NCI-H1417 (cell line): ENCODE results near the gene PIP4K2B.
A peak's percentile ranks its signal among the peaks of the same experiment; 100 is the strongest.

Source experiments
- DNase-seq, 3 experiments: peaks; one replicate each; lab custom pipeline; 2025; lab: John Stamatoyannopoulos, UW

Gene PIP4K2B

GRCh38 chr17:38746004-38746848, 53.1 kb downstream of the PIP4K2B start:
- peak in 1 of 3 experiments; percentile 54 for DNase-seq

GRCh38 chr17:38745545-38745944, 53.8 kb downstream of the PIP4K2B start:
- peak; percentile 86 to 96 (median 94) for DNase-seq

- peak; percentile 23 to 94 (median 86) for DNase-seq
Observed at GRCh38 chr17:38743556-38744171, 55.7 kb downstream of the PIP4K2B start.

GRCh38 chr17:38742411-38743308, 56.7 kb downstream of the PIP4K2B start:
- peak; percentile 29 to 98 (median 89) for DNase-seq

- peak in 2 of 3 experiments; percentile 19 to 62 for DNase-seq
Observed at GRCh38 chr17:38741921-38742410, 57.4 kb downstream of the PIP4K2B start.

GRCh38 chr17:38741461-38741860, 57.9 kb downstream of the PIP4K2B start:
- DNase-seq, result no peak

- no peak for DNase-seq
Observed at GRCh38 chr17:38740806-38741205, 58.5 kb downstream of the PIP4K2B start.

- no peak for DNase-seq
Observed at GRCh38 chr17:38740044-38740443, 59.3 kb downstream of the PIP4K2B start.

- DNase-seq, result no peak
Observed at GRCh38 chr17:38739305-38739704, 60.1 kb downstream of the PIP4K2B start.

GRCh38 chr17:38738686-38739085, 60.7 kb downstream of the PIP4K2B start:
- no peak for DNase-seq

- no peak for DNase-seq
Observed at GRCh38 chr17:38738007-38738662, 61.2 kb downstream of the PIP4K2B start.

GRCh38 chr17:38735161-38735997, 64.0 kb downstream of the PIP4K2B start:
- peak; percentile 26 to 64 (median 26) for DNase-seq

GRCh38 chr17:38733982-38734973, 65.1 kb downstream of the PIP4K2B start:
- peak in 1 of 3 experiments; percentile 32 for DNase-seq

- no peak for DNase-seq
Observed at GRCh38 chr17:38733282-38733981, 65.9 kb downstream of the PIP4K2B start.

- DNase-seq, result no peak
Observed at GRCh38 chr17:38732376-38733281, 66.7 kb downstream of the PIP4K2B start.

GRCh38 chr17:38731526-38732294, 67.6 kb downstream of the PIP4K2B start:
- DNase-seq, result no peak
